B cell (primary cell): Measurements from ENCODE around the gene CILP2.

ENCODE experiments used
- EZH2 ChIP-seq: IDR thresholded peaks from 2 replicates; pipeline ENCODE4 v1.6.1; 2012; ENCODE audit warnings: borderline replicate concordance, low read depth, mild to moderate bottlenecking, moderate library complexity, low read length; ENCODE audit not compliant: insufficient read depth, poor library complexity, severe bottlenecking
- TF ChIP-seq, protein P1 (sequence below): fragments of 200-600 bp; IDR thresholded peaks from one replicate; pipeline ENCODE4 v1.8.0; 2022; ENCODE audit warnings: antibody characterized with exemption, mild to moderate bottlenecking

DNA sequence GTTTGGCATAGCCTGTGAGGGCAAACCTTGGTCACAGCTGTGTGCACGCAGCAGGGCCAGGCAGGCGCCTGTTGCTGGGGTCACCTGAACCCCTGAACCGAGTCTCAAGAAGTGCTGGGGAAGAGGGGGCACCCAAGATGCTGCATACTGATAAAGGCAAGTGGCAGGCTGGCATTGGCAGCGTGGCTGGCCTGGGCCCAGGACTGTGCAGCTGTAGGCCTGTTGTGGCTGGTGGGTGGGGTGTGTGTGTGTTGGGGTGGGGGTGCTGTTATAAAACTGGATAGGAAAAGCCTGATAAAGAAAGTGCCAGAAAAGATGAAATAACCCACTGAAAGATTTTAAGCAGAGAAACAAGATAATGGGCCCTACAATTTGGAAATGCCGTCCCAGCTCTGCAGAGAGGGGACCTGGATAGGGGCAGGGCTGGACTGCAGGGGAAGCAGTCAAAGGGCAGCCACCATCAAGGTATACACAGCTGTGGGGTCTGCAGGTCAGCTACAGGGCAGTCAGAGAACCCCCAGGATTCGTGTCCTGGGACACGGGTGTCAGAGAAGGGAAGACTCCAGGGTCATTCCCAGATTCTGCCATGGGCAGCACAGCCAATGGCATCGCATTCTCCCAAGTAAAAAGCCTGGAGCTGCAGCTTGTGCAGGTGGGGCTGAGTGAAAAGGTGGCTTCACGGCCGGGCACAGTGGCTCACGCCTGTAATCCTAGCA is 33.2 kb downstream of the CILP2 start:
- TF ChIP-seq, protein P1, sequence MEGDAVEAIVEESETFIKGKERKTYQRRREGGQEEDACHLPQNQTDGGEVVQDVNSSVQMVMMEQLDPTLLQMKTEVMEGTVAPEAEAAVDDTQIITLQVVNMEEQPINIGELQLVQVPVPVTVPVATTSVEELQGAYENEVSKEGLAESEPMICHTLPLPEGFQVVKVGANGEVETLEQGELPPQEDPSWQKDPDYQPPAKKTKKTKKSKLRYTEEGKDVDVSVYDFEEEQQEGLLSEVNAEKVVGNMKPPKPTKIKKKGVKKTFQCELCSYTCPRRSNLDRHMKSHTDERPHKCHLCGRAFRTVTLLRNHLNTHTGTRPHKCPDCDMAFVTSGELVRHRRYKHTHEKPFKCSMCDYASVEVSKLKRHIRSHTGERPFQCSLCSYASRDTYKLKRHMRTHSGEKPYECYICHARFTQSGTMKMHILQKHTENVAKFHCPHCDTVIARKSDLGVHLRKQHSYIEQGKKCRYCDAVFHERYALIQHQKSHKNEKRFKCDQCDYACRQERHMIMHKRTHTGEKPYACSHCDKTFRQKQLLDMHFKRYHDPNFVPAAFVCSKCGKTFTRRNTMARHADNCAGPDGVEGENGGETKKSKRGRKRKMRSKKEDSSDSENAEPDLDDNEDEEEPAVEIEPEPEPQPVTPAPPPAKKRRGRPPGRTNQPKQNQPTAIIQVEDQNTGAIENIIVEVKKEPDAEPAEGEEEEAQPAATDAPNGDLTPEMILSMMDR: no peak
- TF ChIP-seq EZH2: no peak
